Heart left ventricle (tissue), 16 donors: Measurements from ENCODE around the gene CYP19A1. TPM values are rescaled to one million over a fixed set of nuclear protein-coding genes. Genes with fewer than 3 reads are reported as not detected.
A peak's percentile ranks its signal among the peaks of the same experiment; 100 is the strongest.

ENCODE experiments used
- ATAC-seq, 4 donors: fragments of 200-7000 bp; cut with Tn5 transposase; one replicate each; pipeline ENCODE4 v1.9.1; 2020 to 2022; ENCODE audit warnings: moderate library complexity in 4 of 4, mild to moderate bottlenecking in 3 of 4, moderate number of reproducible peaks in 1 of 4
- DNase-seq, 5 donors: peaks; one replicate each; pipeline ENCODE4 v3.0.0-alpha.2; 2020
- H3K27ac ChIP-seq, 12 donors: fragments of 200-600 bp; sonication (generic) in 4 of 12; one replicate each; pipeline versions ENCODE4 v1.5.0 to v1.8.0; 2016 to 2022; ENCODE audit warnings: mild to moderate bottlenecking in 2 of 12
- H3K27me3 ChIP-seq, 9 donors: fragments of 200-600 bp; sonication (generic) in 2 of 9; one replicate each; pipeline versions ENCODE4 v1.5.1 to v1.8.0; 2016 to 2022; ENCODE audit warnings: mild to moderate bottlenecking in 3 of 9
- H3K36me3 ChIP-seq, 9 donors: fragments of 200-600 bp; sonication (generic) in 2 of 9; one replicate each; pipeline versions ENCODE4 v1.5.0 to v1.8.0; 2018 to 2022; ENCODE audit warnings: mild to moderate bottlenecking in 2 of 9
- H3K4me1 ChIP-seq, 12 donors: fragments of 200-600 bp; sonication (generic) in 4 of 12; one replicate each; pipeline versions ENCODE4 v1.5.0 to v1.8.0; 2016 to 2022; ENCODE audit warnings: mild to moderate bottlenecking in 3 of 12
- H3K4me3 ChIP-seq, 12 donors: fragments of 200-600 bp; sonication (generic) in 4 of 12; one replicate each; pipeline versions ENCODE4 v1.5.0 to v1.8.0; 2017 to 2022; ENCODE audit warnings: mild to moderate bottlenecking in 9 of 12, moderate library complexity in 4 of 12
- H3K9me3 ChIP-seq, 12 donors: fragments of 200-600 bp; sonication (generic) in 4 of 12; one replicate each; pipeline versions ENCODE4 v1.5.0 to v1.8.0; 2016 to 2022; ENCODE audit warnings: mild to moderate bottlenecking in 1 of 12
- POLR2A ChIP-seq, 2 donors: fragments of 450-650 bp; IDR thresholded peaks; one replicate each; pipeline ENCODE4 v1.6.1; 2017; ENCODE audit warnings: antibody characterized with exemption in 2 of 2, mild to moderate bottlenecking in 2 of 2, moderate library complexity in 2 of 2
- WGBS, 4 donors: extraction: QIAGEN DNeasy Blood & Tissue Kit in 2 of 4; methylation state at CpG; one replicate each; pipeline versions ENCODE4 v1.1.5 to v1.1.7; 2013 to 2018; 5-methylcytosine and 5-hydroxymethylcytosine counted together
- intact Hi-C, 10 donors: fragments of 100-400 bp; cut with DNase I; formaldehyde crosslinking; loops; one replicate each; pipeline versions ENCODE4 v1.11.1 to v1.14.2; 2022
- polyA plus RNA-seq, 2 donors: library from polyadenylated mRNA; stranded (reverse); fragments of 200-250 nt; gene quantifications; one replicate each; pipeline ENCODE4 v1.2.3, GENCODE V29; 2013
- total RNA-seq, 9 donors: library from RNA; depleted of rRNA in 2 of 9; stranded (reverse); fragments of >200 nt in 2 of 9; fragmentation: NEBNext Ultra II Directional in 3 of 9; extraction: Animal tissue kit (Norgen Biotek cat#: 25700) in 3 of 9; gene quantifications; one replicate each; pipeline versions ENCODE4 v1.1.0 to v1.2.4, GENCODE V29; 2016 to 2023
- TF ChIP-seq, protein P1 (sequence below), 12 donors: fragments of 200-600 bp; sonication (generic) in 4 of 12; IDR thresholded peaks; one replicate each; pipeline versions ENCODE4 v1.5.0 to v1.8.0; 2018 to 2022; ENCODE audit warnings: antibody characterized with exemption in 12 of 12, mild to moderate bottlenecking in 5 of 12
- donor health status: ischemic (EF 13 %, LVEDD 7.1; RV severe dilation, severe dysfunction).
- donor health status: healthy with polysubstance abuse.
- donor health status: DM: no; HTN: yes; CAD: no.
- donor health status: DM: no; HTN: no; CAD: no.
- donor health status: ischemic (EF 25% LVEDD 6.9; RV normal size, moderate dysfunction).
- donor health status: ischemic (EF 25% LVEDD 5.7; RV mildly dilated, moderate dysfunction).
- donor health status: healthy.
- donor health status: DM: yes; HTN: yes; CAD: no.
- donor health status: ischemic (EF 35%, LVEDD 5.7; RV mildly dilated, moderate dysfunction).
- donor health status: nonischemic (EF 11% LVEDD 7.7; RV severe dilation, severe dysfunction).
- donor health status: DM: yes; HTN: yes; CAD: no.
- donor health status: PGD.
- donor health status: ischemic (EF 29% LVEDD 5.4; RV normal size, mild dysfunction).
- donor health status: nonischemic (EF 23%, LVEDD 6.1; RV moderate dilation, normal function).

Gene CYP19A1
- total and polyA plus RNA-seq, 11 donors, result 0.15 to 5.4 (median 0.60) TPM

DNA sequence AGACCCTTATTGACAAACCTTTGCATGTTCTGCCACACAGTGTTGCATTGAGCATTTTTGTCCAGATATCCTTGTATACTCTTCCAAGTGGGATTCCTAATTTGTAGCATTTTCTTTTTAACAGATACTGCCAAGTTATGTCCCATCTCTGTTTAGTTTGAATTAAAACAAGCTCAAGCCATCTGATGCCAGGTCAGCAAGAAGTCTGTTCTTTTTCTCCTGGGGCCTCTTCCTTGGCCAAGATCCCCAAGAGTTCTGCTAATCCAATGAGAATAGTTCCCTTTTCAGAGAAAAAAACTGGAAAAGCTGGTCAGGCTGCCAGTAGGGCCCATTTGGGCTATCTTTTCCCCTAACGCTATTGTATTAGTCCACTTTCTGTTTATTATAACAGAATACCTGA, 32.9 kb upstream of the CYP19A1 start:
- intact Hi-C loops, result loop anchor here in 1 of 10 donors (5.0 kb wide), 1 partner anchor 49 kb away; no protein-coding TSS in a partner anchor
- TF ChIP-seq, protein P1, sequence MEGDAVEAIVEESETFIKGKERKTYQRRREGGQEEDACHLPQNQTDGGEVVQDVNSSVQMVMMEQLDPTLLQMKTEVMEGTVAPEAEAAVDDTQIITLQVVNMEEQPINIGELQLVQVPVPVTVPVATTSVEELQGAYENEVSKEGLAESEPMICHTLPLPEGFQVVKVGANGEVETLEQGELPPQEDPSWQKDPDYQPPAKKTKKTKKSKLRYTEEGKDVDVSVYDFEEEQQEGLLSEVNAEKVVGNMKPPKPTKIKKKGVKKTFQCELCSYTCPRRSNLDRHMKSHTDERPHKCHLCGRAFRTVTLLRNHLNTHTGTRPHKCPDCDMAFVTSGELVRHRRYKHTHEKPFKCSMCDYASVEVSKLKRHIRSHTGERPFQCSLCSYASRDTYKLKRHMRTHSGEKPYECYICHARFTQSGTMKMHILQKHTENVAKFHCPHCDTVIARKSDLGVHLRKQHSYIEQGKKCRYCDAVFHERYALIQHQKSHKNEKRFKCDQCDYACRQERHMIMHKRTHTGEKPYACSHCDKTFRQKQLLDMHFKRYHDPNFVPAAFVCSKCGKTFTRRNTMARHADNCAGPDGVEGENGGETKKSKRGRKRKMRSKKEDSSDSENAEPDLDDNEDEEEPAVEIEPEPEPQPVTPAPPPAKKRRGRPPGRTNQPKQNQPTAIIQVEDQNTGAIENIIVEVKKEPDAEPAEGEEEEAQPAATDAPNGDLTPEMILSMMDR (IDR thresholded peaks at IDR 0.05), result no peak
- no peak for TF ChIP-seq POLR2A (IDR thresholded peaks at IDR 0.05)
- H3K36me3 ChIP-seq, result no peaks in the 10 kb centered on the region
- H3K4me3 ChIP-seq, result no peak overlapping the region
- no peaks in the 10 kb centered on the region for H3K9me3 ChIP-seq
- DNase-seq (no peak), ATAC-seq (no peak)
- no peaks in the 10 kb centered on the region for H3K27me3 ChIP-seq
- 73 to 84% (median 75%) methylated on average over 1 of the region's 1 CpG for WGBS, 4 donors
- no peak overlapping the region for H3K27ac ChIP-seq
- peaks cover 0 to 25% (median 0%) of the 10 kb centered on the region in 12 donors for H3K4me1 ChIP-seq

DNA sequence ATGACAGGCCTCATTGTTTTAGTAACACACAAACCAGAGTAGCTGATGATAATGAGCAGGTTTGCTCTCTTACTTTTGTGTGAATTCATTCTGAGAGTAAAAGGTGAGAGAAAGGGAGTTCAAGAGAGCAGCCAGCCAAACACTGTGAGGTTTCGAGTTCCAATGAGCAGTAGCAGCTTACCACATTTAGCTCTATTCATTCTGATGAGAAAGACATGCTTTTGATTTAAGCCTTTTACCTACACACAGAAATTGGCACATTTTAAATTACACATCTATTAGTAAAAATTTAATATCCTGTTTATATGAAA, 31.0 kb upstream of the CYP19A1 start:
- DNase-seq (no peak), ATAC-seq (no peak)
- H3K4me3 ChIP-seq, result no peak overlapping the region
- intact Hi-C loops, result no loop called here
- H3K4me1 ChIP-seq, result peaks cover 0 to 25% (median 0%) of the 10 kb centered on the region in 12 donors
- no peaks in the 10 kb centered on the region for H3K9me3 ChIP-seq
- WGBS, 4 donors, result 89 to 94% (median 89%) methylated on average over 1 of the region's 1 CpG
- no peak overlapping the region for H3K27ac ChIP-seq
- TF ChIP-seq POLR2A (IDR thresholded peaks at IDR 0.05), result no peak
- TF ChIP-seq, protein P1 (IDR thresholded peaks at IDR 0.05), result no peak
- H3K27me3 ChIP-seq, result no peaks in the 10 kb centered on the region
- H3K36me3 ChIP-seq, result no peaks in the 10 kb centered on the region

DNA sequence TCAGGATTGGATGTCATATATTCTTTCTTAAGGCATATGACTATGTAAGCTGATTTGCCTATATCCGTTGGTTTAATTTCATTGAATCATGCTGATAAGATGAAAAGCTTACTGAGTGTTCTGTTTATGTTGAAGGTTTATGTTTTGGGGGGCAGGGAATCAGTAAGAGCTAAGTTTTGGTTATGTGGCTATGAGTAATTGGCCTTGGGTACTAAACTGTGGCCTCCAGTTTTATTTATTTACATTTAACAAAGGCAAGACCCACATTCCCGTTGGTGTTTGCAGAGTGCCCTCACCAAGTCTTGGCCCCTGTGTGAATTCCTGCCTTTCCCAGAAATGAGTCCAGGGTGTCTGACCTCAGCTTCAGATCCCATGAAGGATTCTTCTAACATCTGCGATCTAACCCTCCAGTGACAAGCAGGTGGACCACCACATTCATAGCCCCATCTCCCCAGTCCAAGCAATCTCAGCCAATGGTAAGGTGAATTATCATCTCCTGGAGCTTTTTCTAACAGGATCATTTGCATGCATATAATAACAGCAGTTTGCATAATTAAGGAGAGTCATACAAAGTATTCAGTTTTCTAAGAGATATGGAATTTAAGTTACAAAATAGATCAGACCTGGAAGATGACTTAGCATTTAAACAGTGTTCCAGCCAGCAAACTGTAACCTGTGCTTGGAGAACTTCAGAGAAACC, 30.5 kb upstream of the CYP19A1 start:
- ATAC-seq (no peak), DNase-seq (no peak)
- peaks cover 0 to 25% (median 0%) of the 10 kb centered on the region in 12 donors for H3K4me1 ChIP-seq
- H3K4me3 ChIP-seq, result no peak overlapping the region
- H3K36me3 ChIP-seq, result no peaks in the 10 kb centered on the region
- no peaks in the 10 kb centered on the region for H3K27me3 ChIP-seq
- no peaks in the 10 kb centered on the region for H3K9me3 ChIP-seq
- TF ChIP-seq POLR2A (IDR thresholded peaks at IDR 0.05), result no peak
- TF ChIP-seq, protein P1 (IDR thresholded peaks at IDR 0.05), result no peak
- intact Hi-C loops, result no loop called here
- 72 to 88% (median 80%) methylated on average over 3 of the region's 3 CpGs for WGBS, 4 donors
- H3K27ac ChIP-seq, result peak overlapping the region in 1 of 12 donors; percentile 37

DNA sequence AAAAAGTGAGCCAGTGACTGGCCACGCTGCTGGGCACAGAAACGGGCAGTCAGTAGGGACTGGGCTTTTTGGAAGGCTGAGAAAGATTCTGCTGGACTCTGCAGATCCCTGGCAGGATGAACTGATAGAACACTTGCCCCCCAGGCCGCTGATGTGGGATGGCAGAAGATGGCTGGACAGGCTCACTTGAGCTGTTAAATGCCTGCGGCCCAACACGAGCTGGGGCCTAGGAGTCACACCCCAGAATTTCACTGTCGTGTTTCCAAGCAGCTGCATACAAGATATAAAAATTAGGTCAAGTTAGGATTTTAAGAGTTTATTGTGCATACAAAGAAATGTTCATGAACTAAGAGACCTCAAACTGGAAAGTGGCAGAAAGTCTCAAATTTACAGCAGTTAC, 29.9 kb upstream of the CYP19A1 start:
- DNase-seq (peak in 1 of 5 donors; percentile 42), ATAC-seq (peak in 1 of 4 donors; percentile 38)
- Histone ChIP-seq H3K4me3 (no peak overlapping the region), H3K36me3 (no peaks in the 10 kb centered on the region), H3K9me3 (no peaks in the 10 kb centered on the region), H3K4me1 (peaks cover 0 to 25% (median 0%) of the 10 kb centered on the region in 12 donors), H3K27ac (peak overlapping the region in 1 of 12 donors; percentile 37), H3K27me3 (no peaks in the 10 kb centered on the region)
- intact Hi-C loops, result no loop called here
- WGBS, 4 donors, result 80 to 83% (median 81%) methylated on average over 6 of the region's 6 CpGs
- TF ChIP-seq, protein P1 (IDR thresholded peaks at IDR 0.05), result no peak
- no peak for TF ChIP-seq POLR2A (IDR thresholded peaks at IDR 0.05)
